M059J (cell line): ENCODE measurements around the gene BRS3. TPM values are rescaled to one million over a fixed set of nuclear protein-coding genes. Genes with fewer than 3 reads are reported as not detected.
A peak's percentile ranks its signal among the peaks of the same experiment; 100 is the strongest.
"Not testable (repeated sequence)": the region's sequence is repeated elsewhere in the genome, so short reads cannot be mapped to it uniquely, and the experiment has no call there.

Source experiments
- DNase-seq: peaks from one replicate; pipeline ENCODE4 v3.0.0-alpha.2; 2012; ENCODE audit warnings: low read depth
- total RNA-seq: library from RNA; depleted of rRNA; stranded (reverse); fragments of >200 nt; shearing (Covaris generic); gene quantifications from 2 replicates; pipeline ENCODE4 v1.2.3, GENCODE V29; 2014; rRNA removed

Gene BRS3
- not detected in 2 replicates for total RNA-seq

- DNase-seq = no peak
Observed at GRCh38 chrX:136487647-136488046, at the start of gene BRS3. Gene BRS3, plus strand, starts transcription at chrX:136487947. Its CDS starts 168 bp downstream, at chrX:136488115.

- no peak for DNase-seq
Observed at GRCh38 chrX:136438192-136438591, 49.6 kb upstream of the BRS3 start.

GRCh38 chrX:136445674-136446073, 42.1 kb upstream of the BRS3 start:
- not testable (repeated sequence) for DNase-seq

GRCh38 chrX:136446208-136446607, 41.5 kb upstream of the BRS3 start:
- DNase-seq = no peak

- no peak for DNase-seq
Observed at GRCh38 chrX:136447308-136447707, 40.4 kb upstream of the BRS3 start.

GRCh38 chrX:136447968-136448367, 39.8 kb upstream of the BRS3 start:
- no peak for DNase-seq

- DNase-seq = peak; percentile 70
Observed at GRCh38 chrX:136450050-136450830, 37.5 kb upstream of the BRS3 start.

GRCh38 chrX:136452614-136453013, 35.1 kb upstream of the BRS3 start:
- peak; percentile 5 for DNase-seq

GRCh38 chrX:136453114-136453513, 34.6 kb upstream of the BRS3 start:
- no peak for DNase-seq

GRCh38 chrX:136453771-136454170, 34.0 kb upstream of the BRS3 start:
- peak; percentile 70 for DNase-seq

GRCh38 chrX:136456133-136456532, 31.6 kb upstream of the BRS3 start:
- no peak for DNase-seq

GRCh38 chrX:136457303-136457917, 30.3 kb upstream of the BRS3 start:
- peak; percentile 10 for DNase-seq

GRCh38 chrX:136464589-136464988, 23.2 kb upstream of the BRS3 start:
- DNase-seq = no peak

GRCh38 chrX:136467303-136467702, 20.4 kb upstream of the BRS3 start:
- DNase-seq = no peak

- DNase-seq = peak; percentile 5
Observed at GRCh38 chrX:136468391-136469103, 19.2 kb upstream of the BRS3 start.

- DNase-seq = no peak
Observed at GRCh38 chrX:136473663-136474062, 14.1 kb upstream of the BRS3 start.

GRCh38 chrX:136475236-136475635, 12.5 kb upstream of the BRS3 start:
- DNase-seq = no peak

- DNase-seq = no peak
Observed at GRCh38 chrX:136476501-136476900, 11.2 kb upstream of the BRS3 start.

GRCh38 chrX:136477026-136477425, 10.7 kb upstream of the BRS3 start:
- peak; percentile 38 for DNase-seq

GRCh38 chrX:136480383-136480782, 7.4 kb upstream of the BRS3 start:
- DNase-seq = no peak

- peak; percentile 5 for DNase-seq
Observed at GRCh38 chrX:136488706-136489105, 959 bp downstream of the BRS3 start.

- no peak for DNase-seq
Observed at GRCh38 chrX:136491832-136492231, 4.1 kb downstream of the BRS3 start.

GRCh38 chrX:136493011-136493410, 5.3 kb downstream of the BRS3 start:
- DNase-seq = peak; percentile 9
